Effector memory CD4-positive, alpha-beta T cell (primary cell): Measurements from ENCODE around the gene HMHB1.

Experiments
- DNase-seq, 3 donors: peaks; one replicate each; pipeline ENCODE4 v3.0.0-alpha.2; 2020
- H3K27ac ChIP-seq: 2 replicates; pipeline ENCODE4 v1.7.0; 2013; ENCODE audit warnings: mild to moderate bottlenecking, low read length, moderate library complexity; ENCODE audit not compliant: insufficient read depth, poor library complexity, severe bottlenecking
- H3K27me3 ChIP-seq: replicated peaks from 2 replicates; pipeline ENCODE4 v1.7.0; 2013; ENCODE audit warnings: mild to moderate bottlenecking, low read length; ENCODE audit not compliant: insufficient read depth, control insufficient read depth, poor library complexity, severe bottlenecking
- H3K36me3 ChIP-seq: 2 replicates; pipeline ENCODE4 v1.7.0; 2013; ENCODE audit warnings: mild to moderate bottlenecking, low read length, moderate library complexity; ENCODE audit not compliant: control insufficient read depth, insufficient read depth
- H3K4me1 ChIP-seq: 2 replicates; pipeline ENCODE4 v1.7.0; 2013; ENCODE audit warnings: low read length, mild to moderate bottlenecking; ENCODE audit not compliant: control insufficient read depth, insufficient read depth, poor library complexity, severe bottlenecking
- H3K4me3 ChIP-seq: 2 replicates; pipeline ENCODE4 v1.7.0; 2013; ENCODE audit warnings: low read length, low read depth, mild to moderate bottlenecking; ENCODE audit not compliant: insufficient read depth, poor library complexity, severe bottlenecking
- H3K9me3 ChIP-seq: 2 replicates; pipeline ENCODE4 v1.7.0; 2013; ENCODE audit warnings: mild to moderate bottlenecking, low read length, moderate library complexity; ENCODE audit not compliant: control insufficient read depth

The HMHB1 gene

GRCh38 chr5:143828710-143829109 lies 16.7 kb downstream of the HMHB1 start:
- Histone ChIP-seq H3K9me3 (no peaks in the 10 kb centered on the region), H3K27ac (no peak overlapping the region), H3K4me3 (peak overlapping the region; percentile 2), H3K27me3 (no peaks in the 10 kb centered on the region), H3K4me1 (peaks cover 6% of the 10 kb centered on the region), H3K36me3 (no peaks in the 10 kb centered on the region)
- no peak for DNase-seq

- Histone ChIP-seq H3K36me3 (no peaks in the 10 kb centered on the region), H3K4me3 (no peak overlapping the region), H3K27me3 (no peaks in the 10 kb centered on the region), H3K9me3 (no peaks in the 10 kb centered on the region), H3K27ac (no peak overlapping the region), H3K4me1 (peaks cover 6% of the 10 kb centered on the region)
- no peak for DNase-seq
Observed at GRCh38 chr5:143833177-143833576, 21.2 kb downstream of the HMHB1 start.

- Histone ChIP-seq H3K27me3 (no peaks in the 10 kb centered on the region), H3K4me3 (no peak overlapping the region), H3K36me3 (no peaks in the 10 kb centered on the region), H3K4me1 (no peaks in the 10 kb centered on the region), H3K27ac (no peak overlapping the region), H3K9me3 (no peaks in the 10 kb centered on the region)
- DNase-seq = no peak
Observed at GRCh38 chr5:143835251-143835650, 23.3 kb downstream of the HMHB1 start.

GRCh38 chr5:143836161-143836725 lies 24.3 kb downstream of the HMHB1 start:
- Histone ChIP-seq H3K4me3 (no peak overlapping the region), H3K9me3 (no peaks in the 10 kb centered on the region), H3K27ac (no peak overlapping the region), H3K36me3 (no peaks in the 10 kb centered on the region), H3K4me1 (no peaks in the 10 kb centered on the region), H3K27me3 (no peaks in the 10 kb centered on the region)
- no peak for DNase-seq

- Histone ChIP-seq H3K27ac (no peak overlapping the region), H3K4me3 (no peak overlapping the region), H3K9me3 (no peaks in the 10 kb centered on the region), H3K4me1 (no peaks in the 10 kb centered on the region), H3K36me3 (no peaks in the 10 kb centered on the region), H3K27me3 (no peaks in the 10 kb centered on the region)
- no peak for DNase-seq
Observed at GRCh38 chr5:143837306-143837848, 25.4 kb downstream of the HMHB1 start.

GRCh38 chr5:143841446-143841845 lies 29.5 kb downstream of the HMHB1 start:
- H3K4me3 ChIP-seq = no peak overlapping the region

GRCh38 chr5:143842920-143843319 lies 31.0 kb downstream of the HMHB1 start:
- H3K9me3 ChIP-seq = no peaks in the 10 kb centered on the region
- no peak for DNase-seq
- H3K4me3 ChIP-seq = no peak overlapping the region
- no peaks in the 10 kb centered on the region for H3K36me3 ChIP-seq
- H3K27me3 ChIP-seq = no peaks in the 10 kb centered on the region
- H3K27ac ChIP-seq = no peak overlapping the region
- H3K4me1 ChIP-seq = no peaks in the 10 kb centered on the region

More at GRCh38 chr5:143841446-143841845, 29.5 kb downstream of the HMHB1 start:
- Histone ChIP-seq H3K27ac (no peak overlapping the region), H3K9me3 (no peaks in the 10 kb centered on the region), H3K36me3 (no peaks in the 10 kb centered on the region), H3K4me1 (no peaks in the 10 kb centered on the region), H3K27me3 (no peaks in the 10 kb centered on the region)
- DNase-seq = no peak

GRCh38 chr5:143843461-143843860 lies 31.5 kb downstream of the HMHB1 start:
- Histone ChIP-seq H3K27me3 (no peaks in the 10 kb centered on the region), H3K36me3 (no peaks in the 10 kb centered on the region), H3K27ac (no peak overlapping the region), H3K4me3 (no peak overlapping the region), H3K4me1 (no peaks in the 10 kb centered on the region), H3K9me3 (no peaks in the 10 kb centered on the region)
- DNase-seq = no peak

GRCh38 chr5:143850050-143850683 lies 38.2 kb downstream of the HMHB1 start:
- Histone ChIP-seq H3K4me1 (no peaks in the 10 kb centered on the region), H3K27ac (no peak overlapping the region), H3K4me3 (no peak overlapping the region), H3K36me3 (no peaks in the 10 kb centered on the region), H3K27me3 (no peaks in the 10 kb centered on the region), H3K9me3 (no peaks in the 10 kb centered on the region)
- no peak for DNase-seq

- no peak overlapping the region for H3K27ac ChIP-seq
- no peaks in the 10 kb centered on the region for H3K36me3 ChIP-seq
- H3K4me3 ChIP-seq = no peak overlapping the region
- no peaks in the 10 kb centered on the region for H3K9me3 ChIP-seq
- no peak for DNase-seq
- no peaks in the 10 kb centered on the region for H3K27me3 ChIP-seq
- no peaks in the 10 kb centered on the region for H3K4me1 ChIP-seq
Observed at GRCh38 chr5:143851383-143851782, 39.4 kb downstream of the HMHB1 start.
